Body of pancreas (tissue), 4 donors: ENCODE measurements around the gene PPP6R3.

Experiments
- POLR2A ChIP-seq, 3 donors: fragments of 450-650 bp; IDR thresholded peaks; one replicate each; pipeline ENCODE4 v1.6.1; 2016; ENCODE audit warnings: antibody characterized with exemption in 3 of 3, mild to moderate bottlenecking in 2 of 3
- TF ChIP-seq, protein P1 (sequence below), 7 experiments: fragments of 450-650 bp in 4 of 7; fragments of 200-600 bp in 3 of 7; sonication (generic) in 3 of 7; IDR thresholded peaks; one replicate each; pipeline ENCODE4 v1.5.1; 2016 to 2019; ENCODE audit warnings: antibody characterized with exemption in 7 of 7

DNA sequence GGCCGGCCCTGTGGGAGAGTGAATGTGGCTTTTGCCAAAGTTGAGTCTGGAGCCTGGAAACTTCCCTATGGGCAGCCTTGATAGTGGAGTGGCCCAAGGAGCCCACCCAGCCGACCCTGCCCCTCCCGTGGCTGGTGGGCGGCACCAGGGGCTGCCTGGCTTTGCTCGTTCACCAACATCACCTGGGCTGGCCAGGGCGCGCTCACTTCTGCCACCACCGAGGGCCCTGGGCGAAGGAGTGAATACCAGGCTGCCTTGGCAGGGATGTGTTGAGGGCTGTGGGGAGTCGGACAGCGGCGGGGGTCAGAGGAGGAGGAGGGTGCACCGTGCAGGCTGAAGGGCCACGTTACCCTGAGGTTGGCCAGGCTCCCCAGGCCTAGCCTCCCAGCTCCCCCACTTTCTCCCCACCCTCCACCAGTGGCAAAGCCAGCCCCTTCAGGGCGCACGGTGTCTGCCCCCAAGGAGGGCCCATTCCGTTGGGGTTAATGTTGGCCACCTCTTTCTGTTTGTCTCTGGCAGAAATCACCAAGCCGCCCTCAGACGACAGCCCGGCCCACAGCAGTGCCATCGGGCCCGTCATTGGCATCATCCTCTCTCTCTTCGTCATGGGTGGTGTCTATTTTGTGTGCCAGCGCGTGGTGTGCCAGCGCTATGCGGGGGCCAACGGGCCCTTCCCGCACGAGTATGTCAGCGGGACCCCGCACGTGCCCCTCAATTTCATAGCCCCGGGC, 22.5 kb upstream of the PPP6R3 start:
- TF ChIP-seq, protein P1, sequence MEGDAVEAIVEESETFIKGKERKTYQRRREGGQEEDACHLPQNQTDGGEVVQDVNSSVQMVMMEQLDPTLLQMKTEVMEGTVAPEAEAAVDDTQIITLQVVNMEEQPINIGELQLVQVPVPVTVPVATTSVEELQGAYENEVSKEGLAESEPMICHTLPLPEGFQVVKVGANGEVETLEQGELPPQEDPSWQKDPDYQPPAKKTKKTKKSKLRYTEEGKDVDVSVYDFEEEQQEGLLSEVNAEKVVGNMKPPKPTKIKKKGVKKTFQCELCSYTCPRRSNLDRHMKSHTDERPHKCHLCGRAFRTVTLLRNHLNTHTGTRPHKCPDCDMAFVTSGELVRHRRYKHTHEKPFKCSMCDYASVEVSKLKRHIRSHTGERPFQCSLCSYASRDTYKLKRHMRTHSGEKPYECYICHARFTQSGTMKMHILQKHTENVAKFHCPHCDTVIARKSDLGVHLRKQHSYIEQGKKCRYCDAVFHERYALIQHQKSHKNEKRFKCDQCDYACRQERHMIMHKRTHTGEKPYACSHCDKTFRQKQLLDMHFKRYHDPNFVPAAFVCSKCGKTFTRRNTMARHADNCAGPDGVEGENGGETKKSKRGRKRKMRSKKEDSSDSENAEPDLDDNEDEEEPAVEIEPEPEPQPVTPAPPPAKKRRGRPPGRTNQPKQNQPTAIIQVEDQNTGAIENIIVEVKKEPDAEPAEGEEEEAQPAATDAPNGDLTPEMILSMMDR (IDR thresholded peaks at IDR 0.05), result no peak
- TF ChIP-seq POLR2A (IDR thresholded peaks at IDR 0.05), result no peak
